HG03064 (cell line): ENCODE data around the gene ITGA2B.

Source experiments
- ATAC-seq: cut with Tn5 transposase; IDR thresholded peaks from one replicate; pipeline ENCODE4 v1.9.1; 2021; ENCODE audit warnings: low read depth; ENCODE audit not compliant: unreplicated experiment

The ITGA2B gene

DNA sequence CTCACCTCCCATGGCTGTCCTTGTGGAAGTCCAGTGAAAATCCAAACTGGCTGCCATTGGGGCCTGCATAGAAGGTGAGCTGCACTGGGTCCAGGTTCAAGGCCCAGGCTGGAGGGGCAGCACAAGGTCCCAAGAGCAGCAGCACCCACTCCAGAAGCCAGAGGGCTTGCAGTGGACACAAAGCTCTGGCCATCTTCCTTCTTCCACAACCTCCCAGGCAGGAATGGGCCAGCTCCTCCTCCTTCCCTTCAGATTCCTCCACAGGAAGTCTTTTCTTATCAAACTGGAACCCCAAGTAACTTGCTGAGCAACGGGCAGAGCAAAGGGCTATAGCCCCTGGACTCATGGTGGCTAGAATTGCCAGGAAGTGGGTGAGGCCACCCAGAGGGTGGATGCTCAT is at the start of gene ITGA2B:
Gene ITGA2B (minus strand): TSS at position 369 of the 400 bp plus-strand sequence. CDS start 176 bp downstream, at position 193.
- no peak for ATAC-seq

GRCh38 chr17:44439168-44439567 is 49.7 kb upstream of the ITGA2B start:
- no peak for ATAC-seq

GRCh38 chr17:44438636-44439035 is 49.2 kb upstream of the ITGA2B start:
- no peak for ATAC-seq

- no peak for ATAC-seq
Measured at GRCh38 chr17:44436336-44436735, 46.9 kb upstream of the ITGA2B start.

DNA sequence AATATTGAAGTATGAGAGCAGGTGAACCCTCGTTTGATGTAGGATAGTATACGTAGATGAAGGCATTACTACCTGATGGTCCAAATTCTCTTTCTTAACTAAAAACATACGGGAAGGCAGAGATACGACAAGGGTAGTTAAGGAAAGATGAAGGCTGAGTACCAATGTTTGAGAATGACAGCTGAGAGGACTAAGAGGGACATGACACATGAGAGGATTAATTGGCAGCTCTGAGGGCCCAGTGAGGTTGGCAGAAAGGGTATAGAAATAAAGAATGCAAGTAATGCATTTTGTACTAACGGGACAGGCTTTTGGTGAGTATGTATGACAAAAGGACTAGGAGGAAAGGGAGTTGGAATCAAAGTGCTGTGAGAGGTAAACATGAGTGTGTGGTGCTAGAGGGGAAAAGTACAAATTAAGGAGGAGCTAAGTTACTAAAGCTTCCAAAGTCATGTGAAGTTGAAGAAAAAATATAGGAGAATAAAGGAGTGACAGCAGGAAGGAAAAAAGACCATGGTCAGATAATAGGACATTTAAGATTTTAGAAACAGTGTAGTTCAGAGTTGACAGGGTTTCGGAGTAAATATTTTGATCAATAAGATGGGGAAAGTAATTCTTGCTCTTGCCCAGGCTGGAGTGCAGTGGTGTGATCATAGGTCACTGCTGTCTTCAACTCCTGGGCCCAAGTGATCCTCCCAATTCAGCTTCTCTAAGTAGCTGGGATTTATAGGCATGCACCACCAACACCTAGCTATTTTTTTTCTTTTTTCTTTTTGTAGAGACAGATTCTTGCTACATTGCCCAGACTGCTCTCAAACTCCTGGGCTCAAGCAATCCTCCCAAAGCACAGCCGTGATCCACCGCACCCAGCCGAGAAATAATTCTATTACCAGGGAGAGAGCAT is 43.1 kb upstream of the ITGA2B start:
- ATAC-seq: no peak

DNA sequence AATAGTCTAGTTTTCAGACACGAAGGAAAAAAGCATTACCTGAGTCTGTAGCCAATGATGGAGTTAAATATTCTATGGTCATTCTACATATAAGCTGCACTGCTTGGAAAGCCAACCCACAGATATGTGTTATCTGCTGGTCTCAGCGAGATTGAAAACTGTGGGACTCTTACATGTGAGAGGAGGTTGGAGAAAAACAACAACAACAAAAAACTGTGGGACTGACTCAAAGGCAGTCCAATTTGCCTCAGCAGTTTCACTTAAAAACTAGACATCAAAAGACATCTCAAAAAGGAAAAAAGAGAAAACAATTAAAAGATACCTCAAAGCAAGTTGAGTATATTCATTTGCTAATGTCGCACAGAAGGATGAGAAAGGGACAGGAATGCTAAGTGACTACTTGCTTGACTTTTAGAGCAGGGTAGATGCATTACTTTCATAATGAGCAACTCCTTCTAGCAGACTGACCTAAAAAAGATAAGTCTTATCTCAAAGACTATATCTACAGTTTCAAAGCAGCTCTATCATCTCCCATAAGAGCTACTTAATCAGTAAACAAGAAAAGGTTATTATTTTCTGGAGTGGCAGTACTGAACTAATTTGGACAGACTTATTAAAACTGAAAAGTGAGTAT is 35.5 kb upstream of the ITGA2B start:
- ATAC-seq: no peak

GRCh38 chr17:44417553-44417952 is 28.1 kb upstream of the ITGA2B start:
- no peak for ATAC-seq

DNA sequence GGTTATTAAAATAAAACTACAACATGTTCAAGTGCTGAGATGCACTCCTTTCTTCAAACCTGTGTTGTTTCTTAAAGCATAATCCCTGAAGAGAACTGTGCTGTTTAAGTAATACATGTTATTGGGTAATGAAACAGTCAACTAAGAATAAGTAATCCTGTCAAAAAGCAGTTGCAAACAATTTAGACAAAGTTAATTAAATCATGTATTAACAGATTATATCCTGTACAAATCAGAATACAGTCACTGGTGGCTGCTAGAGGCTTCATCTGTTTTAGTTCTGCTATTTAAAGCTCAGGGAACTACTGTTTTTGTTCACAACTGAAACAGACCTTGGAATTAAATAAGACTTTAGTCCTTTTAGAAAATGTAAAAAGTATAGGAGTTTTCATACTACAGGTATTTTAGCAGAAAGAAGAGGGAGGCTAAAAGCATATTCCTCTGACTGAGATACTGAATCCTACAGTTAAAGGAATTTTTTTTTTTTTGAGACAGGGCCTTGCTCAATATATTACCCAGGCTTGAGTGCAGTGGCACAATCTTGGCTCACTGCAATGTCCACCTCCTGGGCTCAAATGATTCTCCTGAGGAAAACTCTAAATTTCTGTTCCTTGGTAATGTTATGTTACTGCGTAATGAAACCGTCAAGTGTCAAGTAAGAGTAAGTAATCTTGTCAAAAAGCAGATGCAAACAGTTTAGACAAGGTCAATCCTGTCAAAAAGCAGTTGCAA is 27.3 kb upstream of the ITGA2B start:
- no peak for ATAC-seq

DNA sequence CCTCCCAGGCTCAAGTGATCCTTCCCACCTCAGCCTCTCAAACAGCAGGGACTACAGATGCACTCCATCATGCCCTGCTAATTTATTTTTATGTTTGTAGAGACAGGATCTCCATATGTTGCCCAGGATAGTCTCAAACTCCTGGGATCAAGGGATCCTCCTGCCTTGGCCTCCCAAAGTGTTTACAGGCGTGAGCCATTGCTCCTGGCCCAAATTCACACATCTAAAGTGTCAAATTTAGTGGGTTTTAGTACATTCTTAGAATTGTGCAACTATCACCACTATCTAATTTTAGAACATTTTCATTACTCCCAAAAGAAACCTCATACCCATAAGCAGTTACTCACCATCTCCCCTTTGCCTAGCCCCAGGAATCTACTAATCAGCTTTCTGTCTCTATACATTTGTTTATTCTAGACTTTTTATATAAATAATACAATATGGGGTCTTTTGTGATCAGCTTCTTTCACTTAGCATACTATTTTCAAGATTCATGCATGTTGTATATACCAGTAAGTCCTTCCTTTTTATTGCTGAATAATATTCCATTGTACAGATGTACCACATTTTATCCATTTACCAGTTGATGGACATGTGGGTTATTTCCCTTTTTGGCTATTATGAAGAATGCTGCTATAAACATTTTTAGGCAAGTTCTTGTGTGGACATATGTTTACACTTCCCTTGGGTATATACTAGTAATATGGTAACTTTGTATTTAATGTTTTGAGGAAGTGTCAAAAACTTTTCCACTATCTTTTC is 25.1 kb upstream of the ITGA2B start:
- no peak for ATAC-seq

DNA sequence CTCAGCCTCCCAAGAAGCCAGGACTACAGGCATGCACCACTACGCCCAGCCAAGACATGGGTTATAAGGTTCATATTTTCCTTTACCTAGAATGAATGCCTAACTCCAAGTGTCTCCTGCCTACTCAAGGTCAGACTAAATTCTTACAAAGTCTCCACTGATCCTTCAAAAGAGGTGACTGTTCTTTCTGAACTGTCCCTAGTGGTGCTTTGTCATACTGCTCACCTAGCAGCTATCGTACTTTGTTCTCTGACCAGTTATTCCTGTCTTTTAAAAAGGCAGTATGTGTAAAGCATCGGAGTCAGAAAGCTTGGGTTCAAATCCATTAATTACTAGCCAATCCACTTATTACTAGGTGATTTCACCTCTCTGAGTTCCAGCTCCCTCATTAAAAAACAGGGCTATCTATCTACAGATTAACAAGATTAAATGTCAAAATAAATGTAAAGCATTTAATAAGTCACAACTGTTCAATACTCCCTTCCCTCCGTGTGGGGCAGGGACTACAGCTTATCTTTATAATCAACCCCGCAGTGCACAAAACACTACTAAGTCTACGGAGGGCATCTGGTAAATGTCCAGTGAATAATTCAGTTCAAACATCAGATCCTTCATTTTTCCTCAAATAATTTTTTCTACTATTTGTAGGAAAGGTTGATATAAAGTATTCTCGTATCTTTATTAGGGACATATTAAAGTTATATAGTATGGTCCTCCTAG is 20.0 kb upstream of the ITGA2B start:
- ATAC-seq: no peak

DNA sequence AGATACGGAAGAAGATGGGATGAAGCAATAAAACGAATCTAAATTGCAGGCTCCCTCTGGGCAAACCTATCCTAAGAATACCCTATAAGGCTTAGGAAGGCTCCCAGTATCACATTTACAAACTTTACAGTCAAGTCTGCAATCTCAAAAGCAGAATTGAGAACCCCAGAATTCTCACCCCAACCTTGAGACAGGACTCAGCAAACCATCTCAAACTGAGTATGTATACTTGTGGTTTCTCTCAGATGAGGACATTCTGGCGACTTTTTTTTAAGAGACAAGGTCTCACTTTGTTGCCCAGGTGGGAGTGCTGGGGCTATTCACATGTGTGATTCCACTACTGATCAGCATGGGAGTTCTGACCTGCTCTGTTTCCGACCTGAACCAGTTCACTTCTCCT is 19.3 kb upstream of the ITGA2B start:
- ATAC-seq: no peak

GRCh38 chr17:44402564-44403172 is 13.2 kb upstream of the ITGA2B start:
- ATAC-seq: no peak

DNA sequence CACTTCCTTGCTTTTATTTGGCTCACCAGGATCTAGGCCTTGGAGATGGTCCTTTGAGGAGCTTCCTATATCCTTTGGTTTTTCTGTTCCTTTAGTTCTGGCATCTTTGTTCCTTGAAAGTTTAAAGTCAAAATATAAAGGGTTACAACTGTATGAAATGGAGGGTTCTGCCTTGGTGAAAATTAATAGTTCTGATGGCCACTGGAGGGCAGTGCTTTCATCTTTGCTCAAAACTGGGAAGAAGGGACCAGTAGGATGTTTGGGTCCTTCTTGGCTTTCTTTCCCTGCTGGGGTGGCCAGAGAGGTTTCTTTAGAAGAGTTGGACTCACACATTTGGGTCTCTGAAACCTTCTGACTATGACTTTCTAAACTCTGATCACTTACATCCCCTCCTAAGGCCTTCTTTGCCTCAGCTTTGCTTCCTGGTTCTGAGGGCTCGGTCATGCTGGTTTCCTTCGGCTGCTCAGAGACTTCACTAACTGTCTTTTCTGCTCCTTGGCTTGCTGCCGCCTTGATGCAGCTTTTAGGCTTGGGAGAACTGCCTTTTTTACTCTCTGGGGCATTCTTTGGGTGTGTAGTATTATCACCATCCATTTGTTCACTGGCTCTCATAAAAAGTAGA is 10.9 kb upstream of the ITGA2B start:
- ATAC-seq: no peak

GRCh38 chr17:44398692-44399691 is 9.5 kb upstream of the ITGA2B start:
- ATAC-seq: no peak

DNA sequence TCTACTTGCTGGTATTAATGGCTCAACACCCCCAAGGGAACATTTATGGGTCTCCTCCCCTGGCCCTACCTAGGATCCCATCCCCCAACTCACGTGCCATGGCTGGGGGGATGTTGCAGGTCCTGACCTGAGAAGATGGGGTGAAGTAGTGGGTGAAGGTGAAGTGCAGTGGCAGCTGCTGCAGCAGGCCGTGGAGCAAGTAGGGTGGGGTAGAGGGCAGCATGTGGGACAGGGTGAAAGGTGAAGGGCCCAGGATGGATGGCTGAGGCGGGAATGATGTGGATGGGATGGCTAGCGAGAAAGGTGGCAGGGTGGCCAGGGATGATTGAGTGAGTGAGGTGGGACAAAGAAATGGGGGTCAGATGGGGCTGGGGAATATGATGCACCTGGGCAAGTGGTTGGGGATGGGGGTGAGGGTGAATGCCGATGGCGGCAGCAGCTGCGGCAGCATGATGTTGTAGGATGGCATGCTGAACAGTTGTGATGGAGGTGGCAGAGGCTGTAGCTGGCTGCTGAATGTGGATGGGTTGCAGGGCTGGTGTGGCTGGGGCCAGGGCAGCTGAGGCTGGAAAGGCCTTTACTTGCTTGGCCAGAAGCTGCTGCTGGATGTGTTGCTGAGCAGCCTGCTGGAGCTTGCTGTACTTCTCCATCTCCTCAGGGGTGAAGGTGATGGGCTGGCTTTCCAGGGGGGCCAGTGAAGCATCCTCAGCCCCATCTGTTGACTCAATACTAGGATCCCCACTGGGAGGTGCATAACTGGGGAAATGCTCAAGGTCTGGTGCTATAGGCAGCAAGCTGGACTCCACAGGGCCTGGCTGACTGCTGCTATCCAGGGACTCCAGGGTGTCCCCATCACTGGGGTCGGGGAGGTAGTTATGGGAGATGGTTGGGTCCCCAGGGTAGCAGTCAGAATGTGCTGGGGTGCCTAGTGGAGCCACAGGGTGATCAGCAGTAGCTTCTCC is 8.3 kb upstream of the ITGA2B start:
- ATAC-seq: no peak

DNA sequence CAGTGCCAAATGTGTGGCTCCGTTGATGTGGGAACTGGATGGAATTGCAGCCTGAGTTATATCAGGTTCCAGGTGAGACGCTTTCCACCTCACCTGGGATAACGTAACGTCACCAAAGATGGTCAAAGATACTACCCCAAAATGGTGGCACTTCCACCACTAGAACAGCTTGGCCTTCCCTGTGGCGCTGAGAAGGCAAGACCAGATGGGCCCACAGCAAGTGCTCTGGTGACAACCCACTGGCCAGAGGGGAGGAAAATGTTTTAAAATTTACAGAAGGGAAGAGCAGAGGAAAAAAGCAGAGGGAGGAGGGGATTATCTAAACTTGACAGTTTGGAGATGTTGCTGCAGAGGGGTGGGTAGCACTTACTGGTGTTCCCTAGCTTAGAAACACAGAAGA is 7.5 kb upstream of the ITGA2B start:
- ATAC-seq: no peak

GRCh38 chr17:44394833-44395232 is 5.4 kb upstream of the ITGA2B start:
- no peak for ATAC-seq
